HG03575 (cell line): ENCODE data around the gene OSGIN1.

Experiments used
- ATAC-seq: cut with Tn5 transposase; IDR thresholded peaks from one replicate; pipeline ENCODE4 v1.9.1; 2021; ENCODE audit not compliant: unreplicated experiment, insufficient number of reproducible peaks, low FRiP score; ENCODE audit errors: extremely low read depth

Gene OSGIN1

DNA sequence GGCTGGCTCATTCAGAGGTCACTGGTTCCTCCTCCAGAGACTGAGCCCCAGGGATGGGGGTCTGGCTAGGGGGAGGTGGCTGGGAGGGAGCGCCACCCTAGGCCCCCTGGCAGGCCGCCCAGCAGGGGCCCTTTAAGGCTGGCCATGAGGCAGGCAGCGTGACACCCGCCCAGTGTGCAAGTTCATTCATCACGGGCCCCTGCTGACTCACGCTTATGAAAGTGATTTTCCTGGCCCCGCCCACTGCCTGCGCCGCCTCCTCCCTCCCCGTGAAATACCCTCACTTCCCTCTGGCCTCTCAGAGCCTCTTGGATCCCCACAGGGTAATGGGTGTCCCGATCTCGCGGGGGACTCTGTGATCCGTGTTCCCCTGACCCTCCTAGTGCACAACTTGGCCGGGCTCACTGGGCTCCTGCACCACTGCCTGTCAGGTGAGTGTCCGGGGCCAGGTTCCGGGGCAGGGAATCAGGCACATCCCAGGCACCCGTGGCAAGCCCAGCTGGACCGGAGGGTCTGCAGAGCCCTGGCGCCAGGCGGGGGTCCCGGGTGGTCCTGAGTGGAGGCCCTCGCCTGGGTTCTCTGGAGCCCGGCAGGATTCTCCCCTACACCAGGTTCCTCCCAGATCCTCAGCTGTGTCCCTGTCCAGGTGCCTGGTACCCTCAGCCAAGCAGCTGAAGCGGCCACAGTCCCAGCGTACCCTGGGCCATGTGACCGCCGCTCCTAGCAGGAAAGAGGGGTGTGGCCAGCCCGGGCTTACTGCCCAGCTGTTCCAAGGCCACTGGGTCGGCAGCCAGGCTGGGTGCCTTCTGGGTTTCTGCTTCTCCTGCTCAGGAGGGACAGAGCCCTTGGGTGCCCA lies at the start of gene OSGIN1:
Gene OSGIN1, plus strand, starts transcription at position 301 of the 856 bp plus-strand sequence. CDS start 4,432 bp downstream, outside the sequence.
- no peak for ATAC-seq

GRCh38 chr16:83903751-83904150 lies 49.3 kb upstream of the OSGIN1 start:
- no peak for ATAC-seq

- ATAC-seq: no peak
These were observed 46.4 kb upstream of the OSGIN1 start for GRCh38 chr16:83906683-83907082.

GRCh38 chr16:83907111-83907510 lies 45.9 kb upstream of the OSGIN1 start:
- no peak for ATAC-seq

DNA sequence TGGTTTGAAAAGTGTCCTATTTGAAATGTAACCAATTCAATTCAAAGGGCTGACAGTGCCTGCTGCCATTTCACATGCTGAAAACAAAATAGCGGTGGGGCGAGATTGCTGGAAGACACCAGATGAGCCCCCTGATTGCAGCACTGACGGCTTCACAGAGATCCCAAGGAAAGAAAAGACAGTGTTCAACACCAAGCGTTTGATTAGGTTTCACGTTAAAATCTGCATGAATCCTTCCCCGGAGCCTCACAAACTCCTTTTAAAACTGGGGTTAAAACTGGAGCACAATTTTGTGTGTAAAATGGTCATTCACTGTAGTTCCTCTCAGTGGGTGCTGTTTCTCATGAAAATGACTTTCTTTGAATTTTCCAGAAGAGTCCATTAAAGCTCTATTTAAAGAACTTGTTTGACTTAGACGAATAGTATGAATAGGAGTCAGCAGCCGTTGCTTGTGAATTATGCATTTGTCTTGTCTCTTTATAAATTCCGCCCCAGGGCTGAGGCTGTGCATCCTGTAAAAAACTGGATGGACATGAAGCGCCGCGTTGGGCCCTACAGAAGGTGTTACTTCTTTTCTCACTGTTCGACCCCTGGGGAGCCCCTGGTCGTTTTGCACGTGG lies 45.3 kb upstream of the OSGIN1 start:
- ATAC-seq: no peak

DNA sequence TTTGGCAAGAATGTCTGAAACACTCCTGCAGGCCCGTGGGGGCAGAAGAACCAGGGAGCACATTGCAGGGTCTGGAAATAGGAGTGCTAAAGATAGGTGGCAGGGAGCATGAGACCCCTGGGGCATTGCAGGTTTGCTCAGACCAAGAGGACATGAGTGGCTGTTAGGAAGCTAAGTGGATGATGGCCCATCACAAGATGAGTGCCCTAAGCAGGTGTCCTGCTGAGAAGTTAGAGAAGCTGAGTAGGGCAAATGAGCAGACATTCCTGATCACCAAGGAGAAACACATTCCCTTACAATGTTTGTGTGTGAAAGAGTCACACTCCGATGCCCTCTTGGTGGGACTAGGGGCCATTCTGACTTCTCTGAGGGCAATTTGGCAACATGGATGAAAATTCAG lies 44.2 kb upstream of the OSGIN1 start:
- no peak for ATAC-seq

- ATAC-seq: no peak
These were observed 41.8 kb upstream of the OSGIN1 start for GRCh38 chr16:83911290-83911689.

DNA sequence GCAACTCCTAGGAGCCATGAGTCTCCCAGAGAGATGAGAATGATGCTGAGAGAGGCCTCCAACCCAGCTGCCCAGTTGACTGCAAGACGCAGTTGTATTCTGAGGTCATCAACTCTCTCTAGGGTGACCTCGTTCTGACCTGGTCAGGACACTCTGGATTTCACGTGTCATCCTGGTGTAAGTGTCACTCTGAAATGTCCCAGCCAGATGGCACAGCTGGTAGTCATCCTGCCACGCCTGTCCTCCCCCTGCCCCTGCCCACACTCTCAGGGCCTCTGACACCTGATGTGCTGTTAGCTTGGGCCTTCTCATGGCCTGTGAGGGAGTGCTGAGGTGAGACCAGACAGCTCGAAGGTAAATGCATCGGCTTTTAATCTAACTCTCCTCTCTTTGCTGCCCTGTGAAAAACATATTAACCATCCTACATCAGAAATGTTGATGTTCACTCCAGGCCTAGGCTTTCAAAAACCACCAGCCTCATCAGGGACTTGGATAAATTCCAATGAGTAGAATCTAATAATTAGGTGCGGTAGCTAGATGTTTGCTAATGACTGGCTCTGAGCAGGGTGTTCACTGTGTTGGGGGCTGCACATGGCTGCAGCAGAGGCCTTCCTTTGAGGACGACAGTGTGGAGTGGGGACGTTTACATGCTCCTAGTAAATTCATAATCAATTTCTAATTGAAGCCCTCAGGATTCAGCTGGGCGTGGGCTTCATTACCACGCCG lies 40.4 kb upstream of the OSGIN1 start:
- no peak for ATAC-seq

DNA sequence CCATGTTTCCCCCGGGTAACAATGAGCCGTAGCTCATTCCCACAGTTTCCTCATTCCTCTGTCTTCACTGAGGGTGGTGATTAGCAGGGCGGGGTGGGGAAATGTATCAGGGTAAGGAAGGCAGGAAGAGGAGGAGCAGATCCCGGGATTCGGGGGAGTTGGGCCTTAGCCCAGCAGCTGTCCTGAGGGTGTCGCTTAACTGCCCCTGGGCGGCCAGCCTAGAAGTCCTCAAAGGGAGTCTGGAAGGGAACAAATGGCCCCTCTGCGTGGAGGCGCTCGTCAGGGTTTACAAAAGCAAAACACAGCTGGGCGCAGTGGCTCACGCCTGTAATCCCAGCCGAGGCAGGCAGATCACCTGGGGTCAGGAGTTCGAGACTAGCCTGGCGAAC lies 39.8 kb upstream of the OSGIN1 start:
- no peak for ATAC-seq

- no peak for ATAC-seq
These were observed 38.8 kb upstream of the OSGIN1 start for GRCh38 chr16:83914091-83914710.

- ATAC-seq: no peak
These were observed 38.0 kb upstream of the OSGIN1 start for GRCh38 chr16:83915081-83915480.

DNA sequence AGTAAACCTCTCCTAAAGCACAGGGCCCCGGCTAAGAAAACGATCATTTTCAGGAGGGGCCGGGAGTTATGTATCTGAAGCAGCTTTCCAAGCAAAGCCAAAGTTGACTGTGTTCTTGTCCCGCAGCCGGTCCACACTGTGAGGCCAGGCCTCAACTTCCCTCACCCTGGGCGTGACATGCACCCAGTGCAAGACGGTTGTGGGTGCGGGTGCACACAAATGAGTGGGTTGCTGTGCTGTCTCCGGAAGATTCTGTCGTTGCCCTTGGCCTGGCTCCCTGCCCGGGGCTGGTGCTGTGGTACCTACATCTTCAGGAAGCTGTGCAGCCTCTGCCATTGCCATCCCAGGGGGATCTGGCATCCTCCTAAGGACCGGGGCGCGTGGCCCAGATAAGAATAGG lies 37.5 kb upstream of the OSGIN1 start:
- ATAC-seq: no peak

DNA sequence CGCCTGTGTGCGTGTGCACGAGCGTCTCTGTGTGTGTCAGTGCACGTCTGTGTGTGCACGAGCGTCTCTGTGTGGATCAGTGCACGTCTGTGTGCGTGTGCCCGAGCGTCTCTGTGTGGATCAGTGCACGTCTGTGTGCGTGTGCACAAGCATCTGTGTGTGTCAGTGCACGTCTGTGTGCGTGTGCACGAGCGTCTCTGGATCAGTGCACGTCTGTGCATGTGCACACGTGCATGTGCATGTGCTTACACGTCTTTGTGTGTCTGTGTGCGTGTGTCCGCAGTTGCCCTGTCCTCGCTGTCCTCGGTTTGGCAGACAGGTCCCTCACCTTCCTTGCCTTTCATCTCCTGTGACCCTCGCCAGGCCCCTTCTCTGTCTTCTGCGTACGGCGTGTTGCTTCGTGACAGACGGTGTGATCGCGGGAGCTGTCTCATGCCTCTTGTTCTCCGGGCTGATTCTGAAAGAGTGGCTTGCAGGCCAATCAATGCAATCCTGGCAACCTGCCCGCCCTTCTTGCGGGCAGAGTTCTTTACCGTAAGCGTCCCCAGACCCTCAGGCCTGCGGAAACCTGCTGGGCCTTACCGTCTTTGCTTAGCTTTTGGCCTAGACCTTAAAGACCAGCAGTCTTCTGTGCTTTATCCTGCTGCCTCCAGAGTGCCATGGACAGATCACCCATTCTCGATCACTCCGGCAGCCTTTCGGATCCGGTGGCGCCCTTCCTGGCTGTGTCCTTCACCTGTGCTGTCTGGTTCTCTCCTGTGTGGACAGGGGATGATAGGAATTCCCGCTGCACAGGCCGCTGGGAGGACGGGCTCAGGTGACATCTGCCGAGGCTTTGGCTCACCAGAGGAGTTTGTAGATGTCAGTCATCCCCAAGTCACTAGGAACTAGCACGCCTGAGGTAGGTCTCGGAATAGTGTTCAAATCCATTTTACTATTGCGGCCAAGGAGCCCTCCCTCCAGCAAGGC lies 35.6 kb upstream of the OSGIN1 start:
- no peak for ATAC-seq

- ATAC-seq: no peak
These were observed 32.0 kb upstream of the OSGIN1 start for GRCh38 chr16:83920894-83921491.

DNA sequence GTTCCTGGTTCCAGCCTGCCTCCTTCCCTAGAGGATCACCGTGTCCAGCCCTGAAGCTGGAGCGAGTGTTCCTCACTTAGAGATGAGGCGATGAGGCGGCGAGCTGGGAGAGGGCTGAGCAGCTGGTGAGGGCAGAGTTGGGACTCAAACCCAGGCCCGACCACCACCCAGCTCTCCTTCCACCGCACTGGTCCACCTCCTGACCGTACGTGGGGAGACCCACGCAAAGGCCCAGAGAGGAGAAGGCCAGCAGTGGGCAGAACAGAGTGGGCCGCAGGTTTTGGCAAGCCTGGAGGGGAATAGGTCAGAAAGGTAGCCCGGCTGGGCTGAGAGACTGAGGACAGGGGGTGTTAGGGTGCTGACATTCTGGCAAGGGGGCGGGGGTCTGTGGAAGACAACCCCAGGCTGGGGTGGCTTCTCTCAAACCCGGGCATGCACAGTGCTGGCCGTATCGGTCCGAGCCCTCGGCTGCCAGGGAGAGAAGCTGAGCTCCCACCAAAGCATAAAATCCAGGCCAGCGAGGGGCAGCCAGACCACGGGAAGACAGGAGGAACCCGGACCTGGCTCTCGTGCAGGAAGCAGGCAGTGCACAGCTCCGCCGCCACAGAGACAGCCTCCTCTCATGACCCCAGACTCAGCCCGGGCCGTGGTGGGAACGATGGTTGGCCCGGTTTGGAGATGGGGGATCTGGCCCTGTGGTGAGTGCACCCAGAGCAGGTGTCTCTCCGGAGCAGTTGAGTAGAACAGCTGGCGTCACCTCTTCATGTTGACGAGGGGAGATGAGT lies 29.3 kb upstream of the OSGIN1 start:
- ATAC-seq: no peak

DNA sequence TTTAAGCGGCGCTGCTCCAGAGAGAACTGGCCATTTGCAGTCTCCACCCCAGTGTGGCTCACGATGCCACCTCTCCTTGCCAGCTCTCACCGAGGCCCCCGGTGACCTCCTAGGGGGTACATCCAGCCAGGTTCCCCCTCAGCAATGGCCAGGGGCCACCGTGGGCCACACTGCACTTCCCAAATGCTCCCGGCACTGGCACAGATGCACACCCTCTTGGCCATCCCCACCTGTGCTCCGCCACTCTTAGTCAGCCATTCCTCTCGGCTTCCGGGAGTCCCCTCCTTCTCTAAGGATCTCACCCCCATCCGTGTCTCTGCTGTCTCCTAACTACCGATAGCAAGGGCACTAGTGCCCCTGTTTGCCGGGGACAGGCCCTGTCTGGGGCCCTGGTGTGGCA lies 28.4 kb upstream of the OSGIN1 start:
- no peak for ATAC-seq

DNA sequence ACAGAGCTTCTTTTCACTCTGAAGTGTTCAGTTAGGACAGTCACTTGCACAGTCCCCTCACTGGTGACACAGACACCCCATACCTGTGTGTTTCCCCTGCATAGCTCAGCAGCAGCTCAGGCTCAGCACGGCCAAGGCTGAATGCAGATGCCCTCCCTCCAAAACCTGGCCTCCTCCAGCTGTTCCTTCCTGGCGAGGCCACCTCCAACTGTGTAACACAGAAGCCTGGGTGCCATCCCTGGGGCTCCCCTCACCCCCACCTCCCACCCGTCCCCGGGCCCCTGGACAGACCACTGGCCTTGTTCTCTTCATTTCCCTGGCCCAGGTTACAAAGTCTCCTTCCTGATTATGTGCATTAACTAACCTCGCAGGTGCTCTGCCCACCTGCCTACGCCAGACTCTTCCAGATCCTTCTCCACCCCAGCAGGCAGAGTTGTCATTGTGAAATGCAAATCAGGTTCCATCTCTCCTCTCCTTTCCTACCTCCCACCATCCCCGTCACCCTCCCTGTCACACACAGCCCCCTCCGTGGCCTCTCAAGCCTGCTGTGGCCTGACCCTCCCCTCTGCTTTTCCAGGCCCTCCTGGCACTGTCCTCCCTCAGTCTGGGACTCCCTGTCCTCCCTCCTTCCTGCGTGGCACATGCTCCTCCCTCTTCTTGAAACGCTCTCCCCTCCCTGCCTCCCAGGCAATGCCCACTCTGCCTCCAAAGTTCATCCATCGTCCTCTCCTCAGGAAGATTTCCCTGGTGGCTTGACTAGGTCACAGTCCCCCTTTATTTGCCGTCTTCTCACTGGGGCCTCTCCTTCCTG lies 27.7 kb upstream of the OSGIN1 start:
- ATAC-seq: no peak
